ENCODE results near the gene STX10.

The STX10 gene

DNA sequence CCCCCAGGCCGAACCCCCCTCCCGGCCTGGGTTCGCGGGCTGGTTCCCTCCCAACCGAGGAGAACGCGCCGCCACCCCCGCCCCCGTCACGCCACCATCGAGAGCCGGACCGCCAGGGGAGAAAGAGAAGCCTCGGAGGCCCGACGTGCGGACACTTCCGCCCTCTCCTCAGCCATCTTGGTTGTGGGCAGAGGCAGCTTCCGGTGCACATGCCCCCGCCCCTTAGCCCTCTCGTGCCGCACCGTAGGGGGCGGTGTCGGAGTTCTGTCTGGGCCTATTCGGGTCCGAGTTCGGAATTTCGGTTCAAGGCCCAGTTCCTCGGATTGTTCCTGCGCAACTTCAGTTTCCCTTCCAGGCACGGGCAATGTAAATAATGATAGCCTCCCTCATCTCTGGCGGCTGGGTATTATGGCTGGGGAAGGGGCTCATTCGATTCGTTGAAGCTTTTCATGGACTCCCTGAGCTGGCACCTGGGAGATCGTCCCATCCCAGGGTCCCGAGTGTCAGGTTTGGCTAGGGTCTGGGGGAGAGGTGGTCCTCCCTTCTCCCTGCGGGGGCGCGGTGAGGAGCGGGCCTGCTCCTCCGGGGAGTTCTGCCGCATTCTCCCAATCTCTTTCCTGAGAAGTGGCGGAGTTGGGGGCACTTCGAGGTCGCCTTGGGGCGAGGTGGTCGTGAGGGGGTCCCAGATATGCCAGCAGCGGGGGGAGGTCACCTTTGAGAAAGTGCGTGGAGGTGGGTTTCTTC lies at the start of gene STX10, which contains the start of gene IER2:
TSS of gene STX10 (minus strand) at position 189 of the 744 bp plus-strand sequence. CDS start 202 bp downstream, outside the sequence.
TSS of gene IER2 (plus strand) at position 225 of the 744 bp plus-strand sequence. CDS start 2,776 bp downstream, outside the sequence.
- Histone ChIP-seq H3K27ac (ENCODE audit: low read depth, low read length) (peak within 1 kb of the TSS; percentile 98), H3K79me2 (ENCODE audit: control insufficient read depth, low read length) (peaks cover 54% of the 10 kb centered on the region)
- TF ChIP-seq, protein P1, sequence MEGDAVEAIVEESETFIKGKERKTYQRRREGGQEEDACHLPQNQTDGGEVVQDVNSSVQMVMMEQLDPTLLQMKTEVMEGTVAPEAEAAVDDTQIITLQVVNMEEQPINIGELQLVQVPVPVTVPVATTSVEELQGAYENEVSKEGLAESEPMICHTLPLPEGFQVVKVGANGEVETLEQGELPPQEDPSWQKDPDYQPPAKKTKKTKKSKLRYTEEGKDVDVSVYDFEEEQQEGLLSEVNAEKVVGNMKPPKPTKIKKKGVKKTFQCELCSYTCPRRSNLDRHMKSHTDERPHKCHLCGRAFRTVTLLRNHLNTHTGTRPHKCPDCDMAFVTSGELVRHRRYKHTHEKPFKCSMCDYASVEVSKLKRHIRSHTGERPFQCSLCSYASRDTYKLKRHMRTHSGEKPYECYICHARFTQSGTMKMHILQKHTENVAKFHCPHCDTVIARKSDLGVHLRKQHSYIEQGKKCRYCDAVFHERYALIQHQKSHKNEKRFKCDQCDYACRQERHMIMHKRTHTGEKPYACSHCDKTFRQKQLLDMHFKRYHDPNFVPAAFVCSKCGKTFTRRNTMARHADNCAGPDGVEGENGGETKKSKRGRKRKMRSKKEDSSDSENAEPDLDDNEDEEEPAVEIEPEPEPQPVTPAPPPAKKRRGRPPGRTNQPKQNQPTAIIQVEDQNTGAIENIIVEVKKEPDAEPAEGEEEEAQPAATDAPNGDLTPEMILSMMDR (IDR thresholded peaks at IDR 0.05; ENCODE audit: low read depth, low read length, poor library complexity, severe bottlenecking), result peak; percentile 56
- no peak for TF ChIP-seq EZH2phosphoT487 (IDR thresholded peaks at IDR 0.05; ENCODE audit: borderline replicate concordance, low read length)

GRCh38 chr19:13198634-13199033 lies 48.5 kb upstream of the STX10 start:
- no peak overlapping the region for H3K27ac ChIP-seq (ENCODE audit: low read depth, low read length)
- H3K9me3 ChIP-seq (ENCODE audit: control insufficient read depth, insufficient read depth, low read length), result no peaks in the 10 kb centered on the region
- H3K4me3 ChIP-seq (ENCODE audit: low read length), result no peak overlapping the region
- no peaks in the 10 kb centered on the region for H3F3A ChIP-seq (ENCODE audit: control insufficient read depth, insufficient read depth)
- H3K4me1 ChIP-seq (ENCODE audit: control insufficient read depth, low read length), result peaks cover 14% of the 10 kb centered on the region
- no peaks in the 10 kb centered on the region for H3K27me3 ChIP-seq (ENCODE audit: control insufficient read depth, low read length)
- H4K20me1 ChIP-seq (ENCODE audit: control insufficient read depth, insufficient read depth, low read depth, low read length), result no peaks in the 10 kb centered on the region
- no peak overlapping the region for H3K4me2 ChIP-seq (ENCODE audit: low read length)
- TF ChIP-seq, protein P1 (IDR thresholded peaks at IDR 0.05; ENCODE audit: low read depth, low read length, poor library complexity, severe bottlenecking), result no peak
- TF ChIP-seq EZH2phosphoT487 (IDR thresholded peaks at IDR 0.05; ENCODE audit: borderline replicate concordance, low read length), result no peak
- no peaks in the 10 kb centered on the region for H3K79me2 ChIP-seq (ENCODE audit: control insufficient read depth, low read length)
- no peaks in the 10 kb centered on the region for H3K9me2 ChIP-seq (replicated peaks; ENCODE audit: control insufficient read depth, low read length)
- no peaks in the 10 kb centered on the region for H3K36me3 ChIP-seq (ENCODE audit: control insufficient read depth, low read length)

More for the DNA sequence above, at the start of gene STX10, which contains the start of gene IER2:
- no peaks in the 10 kb centered on the region for H3K27me3 ChIP-seq (ENCODE audit: control insufficient read depth, low read length)
- peaks cover 36% of the 10 kb centered on the region for H3K36me3 ChIP-seq (ENCODE audit: control insufficient read depth, low read length)
- peaks cover 20% of the 10 kb centered on the region for H3F3A ChIP-seq (ENCODE audit: control insufficient read depth, insufficient read depth)
- H3K9me3 ChIP-seq (ENCODE audit: control insufficient read depth, insufficient read depth, low read length), result no peaks in the 10 kb centered on the region
- peaks cover 34% of the 10 kb centered on the region for H3K4me1 ChIP-seq (ENCODE audit: control insufficient read depth, low read length)
- no peaks in the 10 kb centered on the region for H3K9me2 ChIP-seq (replicated peaks; ENCODE audit: control insufficient read depth, low read length)
- H4K20me1 ChIP-seq (ENCODE audit: control insufficient read depth, insufficient read depth, low read depth, low read length), result peaks cover 8% of the 10 kb centered on the region; the same call in 1 of the 2 replicates
- H3K4me3 ChIP-seq (ENCODE audit: low read length), result peak within 1 kb of the TSS; percentile 96
- peak within 1 kb of the TSS; percentile 78 for H3K4me2 ChIP-seq (ENCODE audit: low read length)

- no peak for TF ChIP-seq EZH2phosphoT487 (IDR thresholded peaks at IDR 0.05; ENCODE audit: borderline replicate concordance, low read length)
- TF ChIP-seq, protein P1 (IDR thresholded peaks at IDR 0.05; ENCODE audit: low read depth, low read length, poor library complexity, severe bottlenecking), result peak; percentile 86
- no peaks in the 10 kb centered on the region for H3K9me3 ChIP-seq (ENCODE audit: control insufficient read depth, insufficient read depth, low read length)
- H3K36me3 ChIP-seq (ENCODE audit: control insufficient read depth, low read length), result no peaks in the 10 kb centered on the region
- H3K79me2 ChIP-seq (ENCODE audit: control insufficient read depth, low read length), result no peaks in the 10 kb centered on the region
- no peak overlapping the region for H3K27ac ChIP-seq (ENCODE audit: low read depth, low read length)
- H3F3A ChIP-seq (ENCODE audit: control insufficient read depth, insufficient read depth), result no peaks in the 10 kb centered on the region
- H3K4me3 ChIP-seq (ENCODE audit: low read length), result no peak overlapping the region
- H3K27me3 ChIP-seq (ENCODE audit: control insufficient read depth, low read length), result no peaks in the 10 kb centered on the region
- H3K4me2 ChIP-seq (ENCODE audit: low read length), result no peak overlapping the region
- no peaks in the 10 kb centered on the region for H3K9me2 ChIP-seq (replicated peaks; ENCODE audit: control insufficient read depth, low read length)
- H4K20me1 ChIP-seq (ENCODE audit: control insufficient read depth, insufficient read depth, low read depth, low read length), result no peaks in the 10 kb centered on the region
- H3K4me1 ChIP-seq (ENCODE audit: control insufficient read depth, low read length), result peaks cover 18% of the 10 kb centered on the region
These were observed 45.5 kb upstream of the STX10 start for GRCh38 chr19:13195678-13196077.

Data from DOHH2 (cell line).